HG03469 (cell line): Measurements from ENCODE around the gene PSMD13.
"Not testable (repeated sequence)": the region's sequence is repeated elsewhere in the genome, so short reads cannot be mapped to it uniquely, and the experiment has no call there.

ENCODE experiments used
- ATAC-seq: cut with Tn5 transposase; IDR thresholded peaks from one replicate; pipeline ENCODE4 v1.9.1; 2021; ENCODE audit warnings: mild to moderate bottlenecking, moderate library complexity, moderate number of reproducible peaks; ENCODE audit not compliant: unreplicated experiment

PSMD13 gene

DNA sequence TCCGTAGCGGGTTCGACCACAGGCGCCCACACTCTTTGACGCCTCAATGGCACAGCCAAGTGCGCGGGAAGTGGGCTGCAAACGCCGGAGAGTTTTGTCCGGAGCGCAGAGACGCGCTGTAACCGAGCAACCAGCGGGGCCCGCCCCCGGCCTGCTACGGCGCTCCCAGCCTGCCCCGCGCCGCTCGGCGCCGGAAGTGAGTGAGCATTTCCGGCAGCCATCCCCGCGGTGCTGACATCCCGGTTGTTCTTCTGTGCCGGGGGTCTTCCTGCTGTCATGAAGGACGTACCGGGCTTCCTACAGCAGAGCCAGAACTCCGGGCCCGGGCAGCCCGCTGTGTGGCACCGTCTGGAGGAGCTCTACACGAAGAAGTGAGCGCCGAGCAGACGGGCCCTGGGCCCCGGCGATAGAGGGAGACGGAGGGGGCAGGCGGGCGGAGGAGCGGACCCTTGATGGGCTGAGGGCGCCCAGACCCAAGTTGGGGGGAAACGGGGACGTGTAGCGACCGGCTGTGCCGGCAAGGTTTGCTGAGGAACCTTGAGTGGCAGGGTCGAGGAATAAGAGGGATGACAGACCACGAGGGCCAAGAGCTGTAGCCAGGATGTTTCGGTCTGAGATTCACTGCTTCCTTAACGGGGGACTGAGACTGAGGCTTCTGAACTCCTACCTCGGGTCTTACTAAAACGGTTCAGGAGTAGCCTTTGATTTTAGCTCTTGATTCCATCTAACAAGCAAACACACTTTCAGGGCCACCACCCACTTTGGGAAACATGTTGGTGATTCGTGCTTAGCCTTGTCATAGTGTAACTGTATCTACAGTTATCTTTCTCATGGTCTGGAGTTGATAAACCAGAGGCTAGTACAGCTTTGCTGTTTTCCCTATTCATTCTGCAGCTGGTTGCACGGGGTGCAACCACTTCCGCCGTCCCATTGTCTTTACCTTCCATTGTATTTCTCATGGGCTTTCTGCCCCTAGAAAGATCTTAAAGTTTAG, at the start of gene PSMD13:
Gene PSMD13, plus strand, starts transcription at position 203 of the 994 bp plus-strand sequence. Its CDS starts 74 bp downstream, at position 277.
- peak; percentile 45 for ATAC-seq

DNA sequence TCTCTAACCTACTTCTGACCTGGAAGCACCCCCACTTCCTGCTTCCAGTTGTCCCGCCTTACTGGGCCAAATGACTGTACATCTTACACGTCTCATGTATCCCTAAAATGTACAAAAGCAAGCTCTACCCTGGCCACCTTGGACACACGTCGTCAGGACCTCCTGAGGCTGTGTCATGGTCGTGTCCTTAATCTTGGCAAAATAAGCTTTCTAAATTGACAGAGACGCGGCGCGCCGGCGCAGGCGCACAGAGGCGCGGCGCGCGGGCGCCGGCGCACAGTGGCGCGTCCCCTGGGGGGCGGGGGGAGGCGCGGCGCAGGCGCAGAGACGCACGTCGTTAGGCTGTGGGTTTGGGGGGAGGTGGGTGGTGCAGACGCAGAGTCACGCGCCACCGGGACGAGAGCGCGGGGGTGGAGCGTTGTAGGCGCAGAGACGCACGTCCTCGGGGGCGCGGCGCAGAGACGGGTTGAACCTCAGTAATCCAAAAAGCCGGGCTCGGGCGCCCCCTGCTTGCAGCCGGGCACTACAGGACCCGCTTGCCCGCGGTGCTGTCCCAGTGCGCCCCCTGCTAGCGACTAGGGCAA, 47.5 kb upstream of the PSMD13 start:
- ATAC-seq: not testable (repeated sequence)

DNA sequence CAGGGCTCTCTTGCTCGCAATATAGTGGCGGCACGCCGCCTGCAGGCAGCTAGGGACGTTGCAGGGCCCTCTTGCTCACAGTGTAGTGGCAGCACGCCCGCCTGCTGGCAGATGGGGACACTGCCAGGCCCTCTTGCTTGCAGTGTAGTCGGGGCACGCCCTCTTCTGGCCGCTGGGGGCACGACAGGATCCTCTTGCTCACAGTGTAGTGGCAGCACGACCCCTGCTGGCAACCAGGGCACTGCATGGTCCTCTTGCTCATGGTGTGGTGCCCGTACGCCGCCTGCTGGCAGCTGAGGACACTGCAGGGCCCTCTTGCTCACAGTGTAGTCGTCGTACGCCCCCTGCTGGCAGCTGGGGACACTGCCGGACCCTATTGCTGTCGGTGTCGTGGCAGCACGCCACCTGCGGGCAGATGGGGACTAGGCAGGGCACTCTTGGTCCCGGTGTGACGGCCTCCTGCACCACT, 46.9 kb upstream of the PSMD13 start:
- peak; percentile 59 for ATAC-seq

DNA sequence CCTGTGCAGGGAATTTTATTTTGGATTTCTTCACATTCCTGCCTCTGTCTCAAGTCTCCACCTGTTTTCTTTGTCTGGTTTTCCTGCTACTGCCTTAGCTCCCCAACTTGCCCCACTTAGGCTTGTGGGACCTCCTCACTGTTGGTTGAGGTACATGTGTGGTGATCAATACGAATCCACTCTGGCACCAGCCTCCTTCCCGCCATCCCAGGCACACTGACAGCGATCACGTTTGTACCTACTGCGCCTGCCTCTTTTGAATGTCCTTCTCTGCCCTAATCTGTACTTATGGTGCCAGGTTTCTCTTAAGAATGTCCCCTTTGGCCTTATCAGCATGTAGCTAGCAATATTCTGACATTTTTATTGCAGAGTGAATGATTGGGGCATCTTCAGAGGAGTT, 46.2 kb upstream of the PSMD13 start:
- not testable (repeated sequence) for ATAC-seq

DNA sequence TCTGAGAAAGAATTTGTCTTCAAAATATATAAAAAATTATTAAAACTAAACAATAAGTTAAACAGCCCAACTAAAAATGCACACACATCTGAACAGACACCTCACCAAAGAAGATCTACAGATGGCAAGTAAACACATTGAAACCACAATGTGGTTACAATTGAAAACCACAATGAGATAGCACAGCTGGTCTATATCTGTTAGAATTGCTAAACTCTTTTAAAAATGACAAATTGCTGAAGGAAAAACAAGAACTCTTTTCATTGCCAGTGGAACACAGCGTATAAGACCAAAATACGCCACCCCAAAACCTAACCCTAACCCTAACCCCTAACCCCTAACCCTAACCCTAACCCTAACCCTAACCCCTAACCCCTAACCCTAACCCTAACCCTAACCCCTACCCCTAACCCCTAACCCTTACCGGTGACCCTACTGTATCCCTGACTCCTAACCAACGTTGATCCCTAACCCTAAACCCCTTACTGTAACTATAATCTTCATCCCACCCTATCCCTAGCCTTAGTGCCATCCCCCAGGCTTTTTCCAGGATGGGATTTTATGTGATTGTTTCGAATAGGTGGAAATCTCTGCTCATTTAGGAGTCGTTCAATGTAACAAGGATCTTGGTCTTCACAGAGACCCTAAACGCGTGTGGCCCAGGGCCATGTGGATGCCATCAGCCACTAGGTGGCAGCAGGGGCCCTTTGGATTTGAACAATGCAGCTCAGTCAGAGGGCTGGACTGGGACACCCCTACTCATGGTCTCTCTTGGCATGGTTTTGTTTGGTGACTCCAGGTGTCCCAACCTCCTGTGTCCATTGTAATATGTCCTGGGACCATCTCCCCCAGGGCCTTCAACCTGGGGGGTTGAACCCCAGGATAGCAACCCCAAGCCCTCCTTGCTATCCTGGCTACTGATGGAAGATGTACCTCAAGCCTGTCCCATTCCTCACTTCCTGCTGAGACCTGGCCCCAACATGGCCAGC, 45.0 kb upstream of the PSMD13 start:
- not testable (repeated sequence) for ATAC-seq

DNA sequence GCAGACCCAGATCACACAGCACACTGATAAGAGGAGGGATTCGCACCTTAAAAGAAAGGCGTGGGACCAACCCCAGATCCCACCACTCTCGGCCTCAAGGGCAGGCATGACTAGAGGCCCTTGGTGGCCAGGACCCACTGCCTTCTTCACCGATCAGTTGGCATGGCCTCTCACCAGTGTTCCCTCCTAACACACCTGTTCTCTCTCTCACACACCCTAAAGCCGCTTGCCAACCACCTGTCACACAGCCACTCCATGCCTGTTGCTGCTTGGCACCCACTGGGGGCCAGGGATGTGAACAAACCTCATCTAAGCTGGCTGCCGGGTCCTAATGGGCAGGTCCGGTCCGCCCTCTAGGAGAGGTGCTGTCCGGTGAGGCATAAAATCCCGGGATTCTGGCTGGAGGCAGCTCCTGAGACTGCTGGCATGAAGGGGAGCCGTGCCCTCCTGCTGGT, 44.1 kb upstream of the PSMD13 start, which contains the start of gene SCGB1C1:
Gene SCGB1C1, plus strand, starts transcription at position 405 of the 455 bp plus-strand sequence. Its CDS starts 22 bp downstream, at position 427.
- not testable (repeated sequence) for ATAC-seq

DNA sequence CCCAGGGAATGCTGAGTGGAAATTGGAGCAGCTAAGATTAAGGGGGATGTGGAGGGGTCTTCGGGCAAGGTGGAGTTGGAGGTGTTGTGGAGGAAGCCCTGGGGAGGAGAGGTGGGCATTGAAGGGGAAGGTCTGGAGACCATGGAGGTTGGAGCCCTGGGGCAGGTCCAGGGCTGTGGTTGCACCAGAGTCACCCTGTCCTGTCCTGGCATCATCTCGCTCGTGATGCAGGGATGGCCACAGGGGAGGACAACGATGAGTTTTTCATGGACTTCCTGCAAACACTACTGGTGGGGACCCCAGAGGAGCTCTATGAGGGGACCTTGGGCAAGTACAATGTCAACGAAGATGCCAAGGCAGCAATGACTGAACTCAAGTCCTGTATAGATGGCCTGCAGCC, 43.3 kb upstream of the PSMD13 start:
- not testable (repeated sequence) for ATAC-seq

DNA sequence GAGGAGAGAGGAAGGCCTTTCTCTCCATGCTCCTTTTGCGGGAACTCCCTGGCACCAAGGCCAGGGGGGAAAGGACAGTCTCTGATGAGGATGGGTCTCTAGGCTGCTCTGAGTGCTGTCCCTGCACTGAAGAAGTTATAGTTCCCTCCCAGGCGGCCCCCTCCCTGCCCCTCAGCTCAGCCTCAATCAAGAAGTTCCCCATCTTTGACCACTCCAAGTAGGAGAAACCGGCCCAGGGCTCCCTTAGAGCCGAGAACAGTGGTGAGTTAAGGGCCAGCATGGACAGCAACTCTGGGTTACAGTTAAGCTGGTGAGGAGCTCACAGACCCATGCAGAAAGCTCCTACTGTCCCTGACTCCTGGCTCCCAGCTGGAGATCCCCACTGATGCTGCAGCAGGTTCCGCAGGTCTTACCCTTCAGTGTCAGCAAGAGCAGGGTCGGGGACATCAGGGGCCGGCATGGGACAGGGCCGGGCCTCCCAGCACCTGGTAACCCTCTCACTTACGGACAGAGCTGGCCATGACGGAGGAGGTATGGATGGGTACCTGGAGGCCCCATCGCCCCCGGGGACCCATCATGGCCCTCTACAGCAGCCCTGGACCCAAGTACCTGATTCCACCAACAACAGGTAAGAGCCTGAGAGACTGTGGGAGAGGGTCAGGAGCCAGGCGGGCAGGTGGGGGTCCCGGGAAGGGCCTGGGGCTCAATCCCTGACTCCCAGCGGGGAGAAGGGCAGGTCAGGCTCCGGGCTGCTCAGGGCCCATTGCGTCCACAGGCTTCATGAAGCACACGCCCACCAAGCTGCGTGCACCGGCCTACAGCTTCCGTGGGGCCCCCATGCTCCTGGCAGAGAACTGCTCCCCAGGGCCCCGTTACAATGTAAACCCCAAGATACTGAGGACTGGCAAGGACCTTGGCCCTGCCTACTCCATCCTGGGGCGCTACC, 39.7 kb upstream of the PSMD13 start:
- no peak for ATAC-seq

DNA sequence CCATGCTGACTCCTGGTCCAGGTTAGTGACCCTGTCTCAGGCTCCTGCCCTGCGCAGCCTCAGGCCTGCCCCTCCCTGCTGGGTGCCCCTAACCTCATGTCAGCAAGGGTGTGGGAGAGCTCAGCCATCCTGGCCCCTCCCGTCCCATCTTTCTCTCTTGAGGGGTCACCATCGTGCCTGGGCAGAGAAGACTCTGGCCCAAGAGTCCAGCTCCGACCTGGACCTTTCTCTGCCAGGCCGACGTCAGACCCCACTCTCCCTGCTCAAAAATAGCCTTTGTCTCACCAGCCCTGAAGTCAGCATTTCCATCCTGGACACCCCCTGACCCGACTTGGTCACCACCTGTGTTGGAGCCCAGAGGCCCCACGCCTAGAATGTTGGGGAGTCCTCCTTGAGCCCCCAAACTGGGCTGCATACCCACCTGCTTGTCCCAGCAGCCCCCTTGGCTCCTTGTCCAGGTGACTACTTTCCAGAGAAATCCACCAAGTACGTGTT, 39.0 kb upstream of the PSMD13 start:
- no peak for ATAC-seq

DNA sequence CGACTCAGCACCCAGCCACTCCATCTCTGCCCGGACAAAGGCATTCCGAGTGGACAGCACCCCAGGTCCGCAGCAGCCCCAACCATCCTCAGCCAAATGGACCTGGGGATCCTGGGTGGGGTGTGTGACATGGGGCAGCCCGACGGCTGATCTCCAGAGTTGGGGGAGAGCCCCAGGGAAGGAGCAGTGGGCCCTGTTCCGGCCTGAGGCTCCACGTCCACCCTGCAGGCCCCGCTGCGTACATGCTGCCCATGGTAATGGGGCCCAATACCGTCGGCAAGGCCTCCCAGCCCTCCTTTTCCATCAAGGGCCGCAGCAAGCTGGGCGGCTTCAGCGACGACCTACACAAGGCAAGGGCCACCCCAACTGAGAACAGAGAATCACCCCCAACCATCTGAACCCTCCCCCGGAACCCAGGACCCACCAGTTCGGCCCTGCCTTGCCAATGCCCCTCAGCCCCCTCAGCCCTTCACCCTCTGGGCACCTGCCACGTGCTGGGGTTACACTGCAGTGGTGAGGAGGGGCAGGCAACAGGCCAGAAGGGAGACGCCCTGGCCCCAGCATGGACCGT, 38.5 kb upstream of the PSMD13 start:
- ATAC-seq: no peak

DNA sequence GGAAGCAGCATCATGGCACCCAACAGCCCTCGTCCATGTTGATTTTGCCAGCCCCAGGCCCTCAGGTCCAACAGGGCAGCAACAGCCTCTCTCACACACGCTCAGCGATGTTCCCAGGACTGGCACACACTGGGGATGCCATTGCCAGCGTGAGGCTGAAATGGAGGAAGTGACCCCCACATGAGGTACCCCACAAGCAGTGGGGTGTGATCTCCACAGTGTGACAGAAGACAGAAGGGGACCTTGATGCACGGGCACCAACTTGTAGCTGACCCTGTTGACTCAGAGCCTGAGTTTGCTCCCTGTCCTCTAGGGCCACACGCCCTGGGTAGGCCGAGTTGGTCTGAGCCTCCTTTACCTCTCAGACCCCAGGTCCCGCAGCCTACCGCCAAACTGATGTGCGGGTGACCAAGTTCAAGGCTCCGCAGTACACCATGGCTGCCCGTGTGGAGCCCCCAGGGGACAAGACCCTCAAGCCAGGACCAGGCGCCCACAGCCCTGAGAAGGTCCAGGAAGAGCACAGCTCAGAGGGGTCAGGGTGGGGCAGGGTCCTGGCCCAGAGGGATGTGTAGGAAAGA, 37.7 kb upstream of the PSMD13 start:
- ATAC-seq: no peak

DNA sequence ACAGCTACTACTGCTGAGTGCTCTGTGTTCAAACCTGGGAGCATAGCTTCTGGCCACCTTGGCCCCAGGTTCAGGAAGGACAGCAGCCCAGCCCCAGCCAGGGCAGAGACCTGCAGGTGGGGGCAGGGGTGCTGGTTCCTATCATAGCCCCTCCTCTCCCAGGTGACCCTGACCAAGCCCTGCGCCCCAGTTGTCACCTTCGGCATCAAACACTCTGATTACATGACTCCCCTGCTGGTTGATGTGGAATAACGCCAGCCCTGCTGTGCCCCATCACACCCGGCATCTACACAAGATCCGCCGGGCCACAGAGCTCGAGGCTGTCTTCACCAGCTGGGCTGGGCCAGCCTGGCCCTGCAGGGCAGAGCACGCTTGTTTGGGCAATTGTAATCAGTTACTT, 37.0 kb upstream of the PSMD13 start:
- no peak for ATAC-seq

DNA sequence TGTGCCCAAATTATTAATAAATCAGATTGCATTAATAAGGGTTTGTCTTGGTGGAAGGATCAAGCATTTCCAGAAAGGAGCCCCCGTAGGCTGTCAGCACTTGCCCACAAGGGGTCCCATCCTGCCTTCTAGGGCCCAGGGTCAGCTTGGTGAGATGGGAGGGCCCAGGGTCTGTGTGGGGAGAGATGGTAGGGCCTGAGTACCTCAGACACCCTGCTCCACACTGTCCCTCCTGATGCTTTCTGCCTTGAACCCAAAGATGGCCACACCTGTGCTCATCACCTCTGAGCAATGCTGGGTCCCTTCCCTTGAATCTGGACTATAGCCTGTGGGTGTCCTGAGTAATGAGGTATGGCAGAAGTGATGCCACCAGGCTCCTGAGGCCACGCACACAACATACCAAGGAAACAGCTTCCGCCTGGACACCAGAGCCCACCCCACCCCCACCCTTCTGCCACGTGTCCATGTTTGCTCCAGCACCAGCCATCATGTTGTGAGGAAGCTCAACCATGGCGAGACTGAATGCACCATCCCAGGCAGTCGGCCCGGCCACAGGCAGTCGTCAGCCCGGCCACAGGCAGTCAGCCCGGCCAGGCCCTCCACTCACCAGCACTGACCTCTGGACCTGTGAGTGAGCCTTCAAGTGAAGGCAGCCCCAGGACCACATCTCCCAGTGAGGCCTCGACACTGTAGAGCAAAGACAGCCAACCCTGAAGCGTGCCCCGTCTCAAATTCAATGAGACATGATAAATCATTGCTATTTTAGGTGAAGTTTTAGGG, 36.4 kb upstream of the PSMD13 start:
- no peak for ATAC-seq

DNA sequence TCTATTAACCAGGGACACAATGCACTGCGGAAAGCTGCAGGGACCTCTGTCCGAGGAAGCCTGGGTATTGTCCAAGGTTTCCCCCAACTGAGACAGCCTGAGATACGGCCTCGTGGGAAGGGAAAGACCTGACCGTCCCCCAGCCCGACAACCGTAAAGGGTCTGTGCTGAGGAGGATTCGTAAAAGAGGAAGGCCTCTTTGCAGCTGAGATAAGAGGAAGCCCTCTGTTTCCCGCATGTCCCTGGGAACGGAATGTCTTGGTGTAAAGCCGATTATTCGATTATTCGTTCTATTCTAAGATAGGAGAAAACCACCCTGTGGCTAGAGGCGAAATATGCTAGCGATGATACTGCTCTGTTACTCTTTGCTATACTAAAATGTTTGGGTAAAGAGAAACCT, 34.8 kb upstream of the PSMD13 start:
- ATAC-seq: no peak

DNA sequence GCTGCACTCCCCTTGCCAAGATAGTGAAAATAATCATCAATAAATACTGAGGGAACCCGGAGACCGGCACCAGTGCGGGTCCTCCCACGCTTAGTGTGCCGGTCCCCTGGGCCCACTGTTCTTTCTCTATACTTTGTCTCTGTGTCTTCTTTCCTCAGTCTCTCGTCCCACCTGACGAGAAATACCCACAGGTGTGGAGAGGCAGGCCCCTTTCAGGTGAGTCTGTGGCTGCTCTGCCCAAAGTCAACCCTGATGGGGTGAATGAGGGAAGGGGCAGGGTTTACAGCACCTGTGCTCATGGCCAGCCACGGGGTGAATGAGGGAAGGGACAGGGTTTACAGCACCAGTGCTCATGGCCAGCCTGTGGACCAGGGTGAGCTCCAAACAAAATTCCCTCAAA, 34.3 kb upstream of the PSMD13 start:
- ATAC-seq: no peak

DNA sequence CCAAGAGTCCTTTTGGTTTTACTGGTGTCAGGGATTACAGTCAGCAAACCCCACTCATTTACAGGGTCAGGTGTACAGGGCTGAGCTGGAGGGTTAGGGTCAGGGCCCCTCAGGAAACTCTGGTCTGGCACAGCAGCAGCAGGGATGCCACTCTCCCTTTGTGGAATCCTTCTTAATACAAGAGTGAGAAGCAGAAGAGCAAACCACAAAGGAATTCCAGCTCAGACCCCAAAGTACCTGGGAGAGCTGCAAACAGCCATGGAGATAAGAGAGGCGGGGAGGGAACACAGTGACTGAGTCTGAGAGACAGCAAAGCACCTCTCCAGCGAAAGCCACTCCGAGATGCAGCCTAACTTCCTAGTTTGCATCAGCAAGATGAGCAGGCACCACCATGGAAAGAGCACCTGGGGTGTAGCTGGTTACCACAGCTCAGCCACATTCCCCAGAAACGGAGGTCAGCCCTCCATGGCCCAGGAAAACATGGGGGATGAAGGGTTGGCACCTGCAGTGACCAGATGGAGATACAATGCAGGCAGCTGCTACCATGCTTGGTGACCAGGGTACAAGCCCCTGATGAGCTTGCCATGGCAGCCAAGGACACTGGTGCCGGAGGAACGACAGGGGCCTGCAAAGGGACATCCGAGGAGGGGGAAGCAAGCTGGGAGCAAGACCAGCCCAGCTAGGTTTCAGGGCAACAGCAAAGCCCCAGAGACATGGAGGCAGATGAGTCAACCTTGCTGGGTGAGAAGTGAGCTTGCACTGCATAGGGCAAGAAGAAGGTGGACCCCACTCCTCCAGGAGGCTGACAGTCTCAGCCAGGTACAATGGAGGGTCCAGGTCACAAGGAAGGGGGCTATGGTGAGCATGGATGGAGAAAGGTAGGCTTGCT, 33.5 kb upstream of the PSMD13 start:
- no peak for ATAC-seq
